Naive B cell (primary cell): ENCODE measurements around the gene ADAMTS9. TPM values are rescaled to one million over a fixed set of nuclear protein-coding genes. Genes with fewer than 3 reads are reported as not detected.

Source experiments
- ATAC-seq, 2 donors: fragments of 150-1000 bp; cut with Tn5 transposase; 2 replicates each; pipeline ENCODE4 v1.10.0; 2021; ENCODE audit warnings: low read depth in 2 of 2, mild to moderate bottlenecking in 2 of 2, moderate library complexity in 2 of 2
- DNase-seq: peaks from one replicate; pipeline ENCODE4 v3.0.0; 2022
- H3K27ac Mint-ChIP-seq, 6 donors: one replicate each; pipeline ENCODE4 v1.8.0; 2020 to 2022; ENCODE audit warnings: mild to moderate bottlenecking in 6 of 6, mixed read lengths in 6 of 6, moderate library complexity in 5 of 6, inconsistent platforms in 2 of 6
- H3K27me3 Mint-ChIP-seq, 3 donors: one replicate each; pipeline ENCODE4 v1.8.0; 2021 to 2022; ENCODE audit warnings: mixed read lengths in 3 of 3, mild to moderate bottlenecking in 1 of 3
- H3K36me3 Mint-ChIP-seq, 2 donors: one replicate each; pipeline ENCODE4 v1.8.0; 2020 to 2022; ENCODE audit warnings: mixed read lengths in 2 of 2, inconsistent platforms in 1 of 2, mild to moderate bottlenecking in 1 of 2
- H3K4me1 Mint-ChIP-seq, 3 donors: one replicate each; pipeline ENCODE4 v1.8.0; 2020 to 2022; ENCODE audit warnings: mixed read lengths in 3 of 3, inconsistent platforms in 1 of 3, mild to moderate bottlenecking in 1 of 3, moderate library complexity in 1 of 3
- H3K4me3 Mint-ChIP-seq, 8 donors: one replicate each; pipeline ENCODE4 v1.8.0; 2020 to 2022; ENCODE audit warnings: mild to moderate bottlenecking in 8 of 8, mixed read lengths in 8 of 8, moderate library complexity in 8 of 8, inconsistent platforms in 2 of 8
- H3K9me3 Mint-ChIP-seq, 7 donors: one replicate each; pipeline ENCODE4 v1.8.0; 2020 to 2022; ENCODE audit warnings: mixed read lengths in 7 of 7, mild to moderate bottlenecking in 5 of 7, inconsistent platforms in 2 of 7, moderate library complexity in 1 of 7
- polyA plus RNA-seq, 6 donors: library from polyadenylated mRNA; unstranded; fragments of 300-500 nt; fragmentation: Illumina TruSeq; gene quantifications; one replicate each; pipeline ENCODE4 v1.2.3, GENCODE V29; 2021; ENCODE audit warnings: low read depth in 6 of 6

ADAMTS9 gene
- polyA plus RNA-seq, 6 donors from 2014 or later, result not detected

DNA sequence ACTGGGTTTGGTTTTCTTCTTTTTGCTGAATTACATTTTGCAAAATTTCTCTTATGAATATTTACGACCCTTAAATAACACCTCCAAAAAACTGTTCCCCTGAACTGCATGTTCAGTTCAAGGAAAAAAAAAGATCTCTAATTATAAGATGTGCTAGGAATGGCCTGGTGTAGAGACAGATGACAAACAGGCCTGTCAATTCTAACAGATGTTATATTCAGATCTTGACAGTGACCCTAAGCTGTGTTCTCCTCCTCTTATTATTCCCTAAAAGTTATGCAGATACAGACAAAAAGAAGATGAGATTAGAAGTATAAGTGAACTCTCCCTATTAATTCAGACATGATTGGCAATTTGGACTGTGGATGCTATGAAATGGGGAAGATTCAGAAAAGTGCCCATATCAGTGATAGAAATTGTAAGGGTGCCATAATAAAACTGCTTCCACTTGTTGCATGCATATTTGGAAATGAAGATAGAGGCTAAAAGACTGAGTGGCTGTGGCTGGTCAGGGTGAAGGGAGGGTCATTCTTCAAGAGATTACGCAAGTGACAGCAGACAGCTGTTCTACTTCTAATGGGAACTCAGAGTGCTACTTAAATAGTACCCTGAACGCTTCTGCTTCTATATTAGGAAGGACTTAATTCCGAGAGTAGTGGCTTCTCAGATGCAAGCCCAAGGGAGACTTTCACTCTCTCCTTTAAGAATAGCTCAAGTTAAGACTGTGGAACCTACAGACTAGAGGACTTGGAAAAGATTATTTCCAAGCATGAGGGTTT, 75.5 kb downstream of the ADAMTS9 start:
- Mint-ChIP-seq H3K4me3 (no peak overlapping the region), H3K36me3 (no peaks in the 10 kb centered on the region), H3K27ac (no peak overlapping the region), H3K9me3 (peaks cover 0 to 13% (median 4%) of the 10 kb centered on the region in 7 donors), H3K4me1 (no peaks in the 10 kb centered on the region), H3K27me3 (no peaks in the 10 kb centered on the region)
- no peak for ATAC-seq
- no peak for DNase-seq

DNA sequence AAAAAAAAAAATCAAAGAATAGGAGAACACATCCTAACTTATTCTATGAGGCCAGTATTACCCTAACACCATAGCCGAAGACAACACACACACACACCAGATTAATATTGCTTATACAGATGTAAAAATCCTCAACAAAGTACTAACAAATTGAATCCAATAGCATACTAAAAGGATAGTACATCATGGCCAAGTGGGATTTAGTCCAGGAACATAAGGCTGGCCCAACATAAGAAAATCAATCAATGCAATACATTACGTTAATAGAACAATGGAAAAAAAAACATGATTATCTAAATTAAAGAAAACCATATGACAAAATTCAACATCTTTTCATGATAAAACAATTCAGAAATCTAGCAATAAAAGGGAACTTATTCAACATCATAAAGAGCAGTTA, 79.1 kb downstream of the ADAMTS9 start:
- Mint-ChIP-seq H3K27ac (no peak overlapping the region), H3K9me3 (peaks cover 0 to 5% (median 0%) of the 10 kb centered on the region in 7 donors), H3K4me3 (no peak overlapping the region), H3K27me3 (no peaks in the 10 kb centered on the region), H3K36me3 (no peaks in the 10 kb centered on the region), H3K4me1 (no peaks in the 10 kb centered on the region)
- no peak for ATAC-seq
- no peak for DNase-seq

DNA sequence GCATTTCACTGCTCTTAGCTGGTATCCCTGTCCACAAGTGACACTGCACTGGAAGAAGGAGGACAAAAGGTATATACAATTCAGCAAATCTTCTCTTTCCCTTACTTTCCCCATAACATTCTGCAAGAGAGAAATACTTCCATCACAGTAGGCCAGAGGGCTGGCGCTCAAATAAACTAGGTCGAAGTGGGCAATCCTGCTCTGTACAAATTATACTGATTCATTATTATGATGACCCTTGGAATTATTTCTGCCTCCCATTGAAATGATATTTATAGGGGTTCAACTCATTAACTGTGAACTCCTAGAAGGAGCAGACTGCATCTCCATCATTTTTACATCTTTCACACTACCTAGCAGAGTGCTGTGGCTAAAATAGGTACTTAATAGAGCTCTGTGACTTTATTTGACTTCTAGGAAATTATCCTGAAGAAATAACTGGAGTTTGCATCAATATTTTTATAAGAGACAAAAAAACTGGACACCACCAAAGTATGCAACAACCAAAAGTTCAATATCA, 80.7 kb downstream of the ADAMTS9 start:
- DNase-seq (no peak), ATAC-seq (no peak)
- Mint-ChIP-seq H3K4me1 (no peaks in the 10 kb centered on the region), H3K27me3 (no peaks in the 10 kb centered on the region), H3K9me3 (peaks cover 0 to 7% (median 5%) of the 10 kb centered on the region in 7 donors), H3K36me3 (no peaks in the 10 kb centered on the region), H3K27ac (no peak overlapping the region), H3K4me3 (no peak overlapping the region)

DNA sequence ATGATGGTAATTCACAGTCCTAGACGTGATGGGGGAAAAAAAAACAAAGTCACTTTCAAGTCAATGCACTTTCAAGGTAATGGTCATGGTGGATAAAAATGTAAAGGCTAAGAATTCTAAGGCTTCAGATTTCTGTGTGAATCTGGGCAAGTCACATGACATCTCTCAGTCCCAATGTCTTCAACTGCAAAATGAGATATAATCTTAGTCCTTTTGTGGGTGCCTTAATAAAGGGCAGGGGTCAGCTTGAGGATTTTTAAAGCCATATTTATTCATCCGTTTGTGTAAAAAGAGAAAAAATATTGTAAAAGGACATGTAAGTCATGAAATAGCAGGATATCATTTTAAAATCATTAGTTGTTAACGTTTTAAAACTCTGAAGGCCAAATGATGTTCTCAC, 83.5 kb downstream of the ADAMTS9 start:
- no peaks in the 10 kb centered on the region for H3K27me3 Mint-ChIP-seq
- no peak overlapping the region for H3K27ac Mint-ChIP-seq
- DNase-seq, result no peak
- no peak overlapping the region for H3K4me3 Mint-ChIP-seq
- H3K4me1 Mint-ChIP-seq, result no peaks in the 10 kb centered on the region
- H3K36me3 Mint-ChIP-seq, result no peaks in the 10 kb centered on the region
- ATAC-seq, result no peak
- H3K9me3 Mint-ChIP-seq, result peaks cover 0 to 6% (median 0%) of the 10 kb centered on the region in 7 donors

DNA sequence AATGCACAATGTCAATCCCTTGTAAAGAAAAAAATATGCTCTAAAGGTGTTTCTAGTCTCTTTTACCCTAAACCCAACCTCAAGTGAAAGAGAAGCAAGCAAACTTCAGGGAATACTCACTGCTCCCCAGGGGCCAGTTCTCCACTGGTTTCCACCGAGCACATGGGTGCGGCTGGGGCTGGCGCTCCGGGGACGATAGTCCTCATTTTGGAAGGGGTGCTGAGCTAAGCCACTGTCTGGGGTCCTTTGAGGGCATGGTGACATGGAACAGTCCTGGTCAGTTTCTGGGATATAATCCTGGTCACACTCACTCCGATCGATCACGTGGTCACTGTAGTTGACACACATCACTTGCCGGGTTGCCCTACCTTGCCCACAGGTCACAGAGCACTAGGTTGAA, 86.0 kb downstream of the ADAMTS9 start:
- H3K4me3 Mint-ChIP-seq, result no peak overlapping the region

DNA sequence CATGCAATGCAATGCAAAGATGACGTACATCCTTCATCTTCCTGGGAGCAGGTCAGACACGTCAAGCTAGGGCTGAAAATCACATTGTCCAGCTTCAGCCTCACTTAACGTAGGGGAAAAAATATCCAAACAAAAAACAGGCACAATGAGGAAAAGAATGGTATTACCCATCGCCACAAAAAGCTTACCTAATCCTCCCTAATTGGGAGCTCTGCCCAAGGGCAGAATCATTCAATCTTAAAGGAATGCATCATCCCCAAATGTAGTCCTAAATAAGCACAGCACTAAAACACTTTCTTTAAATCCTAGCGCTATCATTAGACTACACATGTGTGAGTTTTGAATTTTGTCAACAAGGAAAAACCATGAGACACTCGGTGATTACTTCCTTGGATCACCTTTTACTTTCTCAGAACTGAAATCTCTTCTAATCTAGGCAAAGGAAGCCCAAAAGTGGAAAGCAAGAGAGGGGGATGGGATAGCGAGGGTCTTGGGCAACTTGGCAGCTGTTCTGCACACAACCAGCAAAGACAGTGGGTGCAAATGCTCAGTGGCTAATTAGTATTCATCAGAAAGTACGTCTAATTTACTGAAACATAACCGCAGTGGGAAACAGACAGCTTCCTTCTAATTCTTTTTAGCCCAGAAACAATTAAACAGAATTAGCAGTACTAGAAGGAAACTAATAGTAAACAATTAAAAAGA, 87.4 kb downstream of the ADAMTS9 start:
- no peak overlapping the region for H3K27ac Mint-ChIP-seq
- H3K9me3 Mint-ChIP-seq, result peaks cover 0 to 6% (median 0%) of the 10 kb centered on the region in 7 donors
- no peaks in the 10 kb centered on the region for H3K27me3 Mint-ChIP-seq

More for the DNA sequence above, 86.0 kb downstream of the ADAMTS9 start:
- H3K27me3 Mint-ChIP-seq, result no peaks in the 10 kb centered on the region
- peaks cover 0 to 6% (median 0%) of the 10 kb centered on the region in 7 donors for H3K9me3 Mint-ChIP-seq
- ATAC-seq (no peak), DNase-seq (no peak)
- no peaks in the 10 kb centered on the region for H3K4me1 Mint-ChIP-seq
- no peaks in the 10 kb centered on the region for H3K36me3 Mint-ChIP-seq
- H3K27ac Mint-ChIP-seq, result no peak overlapping the region

DNA sequence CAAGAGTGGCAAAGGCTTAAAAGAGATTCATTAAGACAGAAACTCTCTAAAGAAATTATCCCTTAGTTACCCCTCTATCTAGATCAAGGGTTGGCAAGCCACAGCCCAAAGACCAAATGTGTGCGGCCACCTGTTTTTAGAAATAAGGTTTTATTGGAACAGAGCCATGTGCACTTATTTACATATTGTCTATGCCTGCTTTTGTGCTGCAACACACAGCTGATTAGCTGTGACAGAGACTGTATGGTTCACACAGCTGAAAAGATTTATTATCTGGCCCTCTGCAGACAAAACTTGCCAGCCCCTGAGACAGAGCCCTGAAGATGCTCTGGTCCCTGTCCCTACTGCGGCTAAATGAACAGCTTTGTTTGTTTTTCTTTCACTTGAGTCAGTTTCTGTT, 88.1 kb downstream of the ADAMTS9 start:
- Mint-ChIP-seq H3K27me3 (no peaks in the 10 kb centered on the region), H3K27ac (no peak overlapping the region), H3K9me3 (peaks cover 0 to 6% (median 0%) of the 10 kb centered on the region in 7 donors), H3K4me3 (no peak overlapping the region), H3K36me3 (no peaks in the 10 kb centered on the region), H3K4me1 (no peaks in the 10 kb centered on the region)
- no peak for ATAC-seq
- DNase-seq, result no peak

More for the DNA sequence above, 87.4 kb downstream of the ADAMTS9 start:
- Mint-ChIP-seq H3K4me3 (no peak overlapping the region), H3K36me3 (no peaks in the 10 kb centered on the region), H3K4me1 (no peaks in the 10 kb centered on the region)
- no peak for ATAC-seq
- no peak for DNase-seq

DNA sequence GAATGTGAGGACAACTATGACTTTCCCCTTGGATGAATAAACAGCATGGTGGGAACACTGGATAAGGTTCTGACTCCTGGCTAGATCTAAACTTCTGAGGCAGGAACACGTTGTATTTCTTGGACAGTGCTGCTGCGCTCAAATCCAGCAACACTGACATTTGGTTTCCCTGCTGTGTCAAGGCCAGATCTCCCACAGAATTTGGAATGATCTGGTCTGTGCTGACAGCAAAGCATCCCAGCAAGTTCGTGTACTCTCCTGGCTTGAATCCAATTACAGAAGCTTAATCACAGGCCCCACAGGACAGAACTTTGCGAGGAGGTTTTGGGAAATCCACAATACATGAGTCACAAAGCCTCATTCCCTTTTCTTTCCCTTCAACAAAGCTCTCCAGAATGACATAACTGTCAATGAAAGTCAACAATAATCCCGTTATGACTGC, 92.5 kb downstream of the ADAMTS9 start:
- H3K9me3 Mint-ChIP-seq, result peaks cover 0 to 4% (median 0%) of the 10 kb centered on the region in 7 donors
- ATAC-seq (no peak), DNase-seq (no peak)
- no peak overlapping the region for H3K4me3 Mint-ChIP-seq
- H3K27ac Mint-ChIP-seq, result no peak overlapping the region
- H3K36me3 Mint-ChIP-seq, result no peaks in the 10 kb centered on the region
- no peaks in the 10 kb centered on the region for H3K27me3 Mint-ChIP-seq
- no peaks in the 10 kb centered on the region for H3K4me1 Mint-ChIP-seq

DNA sequence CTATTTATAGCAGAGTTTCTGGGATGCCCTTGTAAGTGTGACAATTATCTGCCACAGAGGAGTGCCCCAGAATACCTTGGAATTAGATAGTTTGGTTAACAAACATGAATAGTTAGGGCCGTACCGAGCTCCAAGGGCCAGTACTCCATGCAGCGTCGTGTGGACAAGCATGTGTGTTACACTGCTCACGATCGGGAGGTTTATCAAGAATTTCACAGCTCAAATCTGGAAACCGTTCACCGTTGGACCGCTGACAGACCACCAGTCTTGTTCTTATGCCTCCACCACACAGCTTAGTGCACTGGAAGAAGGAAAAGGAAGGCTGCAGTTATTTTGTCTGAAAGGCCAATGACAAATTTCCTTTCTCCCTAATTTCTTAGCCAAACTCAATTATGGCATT, 93.7 kb downstream of the ADAMTS9 start:
- Mint-ChIP-seq H3K4me1 (no peaks in the 10 kb centered on the region), H3K9me3 (peaks cover 0 to 4% (median 0%) of the 10 kb centered on the region in 7 donors), H3K36me3 (no peaks in the 10 kb centered on the region), H3K4me3 (no peak overlapping the region), H3K27me3 (no peaks in the 10 kb centered on the region), H3K27ac (no peak overlapping the region)
- ATAC-seq (no peak), DNase-seq (no peak)

DNA sequence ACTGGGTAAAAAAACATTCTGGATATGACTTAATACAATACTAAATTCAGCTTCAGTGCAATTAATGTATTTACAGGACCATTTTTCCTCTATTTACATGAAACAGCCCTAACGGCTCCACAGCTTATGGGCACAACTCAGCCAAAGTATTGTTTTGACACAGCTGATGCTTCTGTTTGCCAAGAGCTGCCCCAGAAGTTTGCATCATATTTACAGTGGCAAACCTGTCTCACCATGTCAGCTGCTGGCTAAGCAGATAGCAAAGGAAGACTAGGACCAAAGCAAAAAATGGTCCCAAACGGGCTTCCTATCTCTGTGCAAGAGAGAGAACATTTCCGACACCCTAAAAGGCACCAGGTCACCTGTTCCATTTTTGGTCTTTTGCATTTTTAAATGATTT, 94.5 kb downstream of the ADAMTS9 start:
- ATAC-seq, result no peak
- Mint-ChIP-seq H3K36me3 (no peaks in the 10 kb centered on the region), H3K27ac (no peak overlapping the region), H3K4me1 (no peaks in the 10 kb centered on the region), H3K9me3 (peaks cover 0 to 4% (median 0%) of the 10 kb centered on the region in 7 donors), H3K27me3 (no peaks in the 10 kb centered on the region), H3K4me3 (no peak overlapping the region)
- DNase-seq, result no peak

DNA sequence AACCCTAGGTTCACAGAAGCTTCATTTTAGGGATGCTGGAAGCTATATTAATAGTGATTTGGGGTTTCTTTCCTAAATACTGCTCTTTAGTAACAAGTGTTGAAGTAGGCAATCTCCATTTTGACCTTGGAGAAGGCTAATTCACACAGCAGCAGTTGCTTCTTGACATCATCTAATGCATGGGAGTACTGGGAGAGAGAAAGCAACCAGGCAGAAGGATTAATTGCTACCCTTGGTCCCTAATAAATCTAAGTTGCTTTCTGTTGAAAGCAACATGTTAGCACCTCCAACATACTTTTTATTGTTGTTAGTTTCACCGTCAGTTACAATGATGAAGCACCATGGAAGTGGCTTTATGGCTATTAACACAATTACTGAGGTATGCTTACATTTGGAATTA, 96.2 kb downstream of the ADAMTS9 start:
- Mint-ChIP-seq H3K36me3 (no peaks in the 10 kb centered on the region), H3K27ac (no peak overlapping the region), H3K27me3 (no peaks in the 10 kb centered on the region), H3K9me3 (peaks cover 0 to 4% (median 0%) of the 10 kb centered on the region in 7 donors), H3K4me3 (no peak overlapping the region), H3K4me1 (no peaks in the 10 kb centered on the region)
- no peak for ATAC-seq
- no peak for DNase-seq

DNA sequence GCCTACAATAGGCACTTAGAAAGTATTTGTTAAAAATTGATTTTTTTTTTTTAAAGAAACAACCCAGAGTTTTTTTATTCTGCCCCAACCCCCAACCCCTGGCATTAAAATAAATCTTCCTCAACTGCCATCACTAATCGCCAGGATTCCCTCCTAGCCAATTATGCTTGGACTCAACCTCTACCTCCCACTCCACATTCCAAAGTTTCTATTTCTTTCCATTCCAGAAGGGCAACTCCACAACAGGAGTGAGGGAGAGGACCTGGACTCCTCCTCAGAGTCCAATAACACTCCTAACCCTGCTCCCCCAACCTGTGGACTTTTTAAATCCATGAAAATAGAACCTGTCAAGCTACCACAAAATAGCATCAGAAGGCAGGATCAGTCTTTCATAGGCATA, 99.4 kb downstream of the ADAMTS9 start:
- no peaks in the 10 kb centered on the region for H3K4me1 Mint-ChIP-seq
- peaks cover 0 to 12% (median 0%) of the 10 kb centered on the region in 7 donors for H3K9me3 Mint-ChIP-seq
- no peak overlapping the region for H3K27ac Mint-ChIP-seq
- no peaks in the 10 kb centered on the region for H3K27me3 Mint-ChIP-seq
- ATAC-seq (no peak), DNase-seq (no peak)
- no peak overlapping the region for H3K4me3 Mint-ChIP-seq
- no peaks in the 10 kb centered on the region for H3K36me3 Mint-ChIP-seq

DNA sequence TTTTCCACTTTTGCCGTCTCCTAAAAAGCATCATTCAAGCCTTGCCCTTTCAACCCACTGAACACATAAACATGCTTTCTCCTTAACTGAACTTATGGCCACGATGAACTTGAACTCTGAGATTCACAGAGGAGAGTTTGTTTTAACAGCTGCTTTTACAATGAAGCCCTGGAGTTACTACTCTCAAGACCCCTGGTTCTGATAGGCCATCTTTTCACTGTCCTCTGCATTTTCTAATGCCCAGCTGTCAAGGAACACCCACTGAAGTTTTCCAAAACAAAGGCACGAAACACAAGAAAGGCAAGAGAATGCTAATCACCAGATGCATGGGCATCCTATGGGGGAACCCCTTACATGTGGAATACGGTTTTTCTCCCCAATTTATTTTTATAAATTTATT, 100.8 kb downstream of the ADAMTS9 start:
- Mint-ChIP-seq H3K4me1 (no peaks in the 10 kb centered on the region), H3K36me3 (no peaks in the 10 kb centered on the region), H3K4me3 (no peak overlapping the region), H3K9me3 (peaks cover 0 to 16% (median 0%) of the 10 kb centered on the region in 7 donors), H3K27me3 (no peaks in the 10 kb centered on the region), H3K27ac (no peak overlapping the region)
- ATAC-seq, result no peak
- DNase-seq, result no peak

DNA sequence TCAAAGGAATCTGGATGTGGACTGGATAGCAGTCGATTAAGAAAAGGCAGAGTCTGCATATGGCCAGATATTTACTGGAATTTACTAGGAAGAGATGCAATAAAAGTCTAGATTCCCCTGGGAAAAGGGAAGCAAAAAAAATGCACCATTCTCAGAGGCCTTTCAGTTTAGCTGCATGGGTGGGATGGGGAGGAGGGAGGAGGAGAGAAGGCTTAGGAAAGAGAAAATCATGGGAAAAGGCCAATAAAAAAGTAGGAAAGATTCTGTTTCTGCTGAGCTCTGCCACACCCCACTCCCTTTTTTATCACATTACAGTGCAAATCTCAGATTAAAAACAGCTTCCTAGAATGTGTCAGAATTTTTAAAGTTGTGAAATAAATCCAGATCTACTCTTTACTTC, 103.6 kb downstream of the ADAMTS9 start:
- Mint-ChIP-seq H3K27me3 (no peaks in the 10 kb centered on the region), H3K27ac (no peak overlapping the region), H3K36me3 (no peaks in the 10 kb centered on the region), H3K9me3 (peaks cover 0 to 16% (median 0%) of the 10 kb centered on the region in 7 donors), H3K4me3 (no peak overlapping the region), H3K4me1 (no peaks in the 10 kb centered on the region)
- ATAC-seq, result no peak
- no peak for DNase-seq
